Measurements from ENCODE around the gene MAST4.

DNA sequence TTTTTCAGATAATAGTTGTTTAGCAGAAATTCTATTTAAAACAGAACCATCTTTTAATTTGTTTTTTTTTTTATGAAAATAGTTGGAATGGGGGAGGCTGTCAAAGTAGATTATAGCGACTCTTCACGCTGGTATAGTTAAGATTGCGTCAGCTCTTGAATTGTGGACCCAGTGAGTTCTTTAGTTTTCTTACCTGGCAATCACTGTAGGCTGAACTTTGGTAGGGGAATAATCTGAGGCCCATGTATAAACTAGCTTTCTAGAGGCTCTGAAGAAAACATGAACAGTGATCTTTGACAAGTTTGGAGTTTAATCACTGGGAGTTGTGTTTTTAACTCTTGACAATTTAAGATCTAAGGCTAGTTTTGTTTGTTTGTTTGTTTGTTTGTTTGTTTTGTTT, 519.6 kb downstream of the MAST4 start:
- TF ChIP-seq ZNF235 (CRISPR knock-in tag; IDR thresholded peaks at IDR 0.05; ENCODE audit: borderline replicate concordance) = no peak
- no peak for TF ChIP-seq RAD21 (CRISPR knock-in tag; IDR thresholded peaks at IDR 0.05)
- no peak for TF ChIP-seq SOX6 (IDR thresholded peaks at IDR 0.05)
- no peak for TF ChIP-seq SOX6 (CRISPR knock-in tag; IDR thresholded peaks at IDR 0.05)
- TF ChIP-seq KLF6 (CRISPR knock-in tag; IDR thresholded peaks at IDR 0.05) = no peak
- TF ChIP-seq HIVEP1 (CRISPR knock-in tag; IDR thresholded peaks at IDR 0.05) = no peak
- TF ChIP-seq ZNF24 (IDR thresholded peaks at IDR 0.05) = no peak
- no peak for TF ChIP-seq POLR2A (IDR thresholded peaks at IDR 0.05; ENCODE audit: insufficient read depth in 1 of 2, low read depth in 2 of 2, low read length in 2 of 2)
- TF ChIP-seq ZFP41 (CRISPR knock-in tag; IDR thresholded peaks at IDR 0.05; ENCODE audit: borderline replicate concordance) = no peak

Data from HepG2 (cell line).